ENCODE results near the gene CACFD1. TPM values are rescaled to one million over a fixed set of nuclear protein-coding genes. Genes with fewer than 3 reads are reported as not detected.

CACFD1 gene
- total RNA-seq, 1 experiment from 2014 or later: 15.1 TPM

DNA sequence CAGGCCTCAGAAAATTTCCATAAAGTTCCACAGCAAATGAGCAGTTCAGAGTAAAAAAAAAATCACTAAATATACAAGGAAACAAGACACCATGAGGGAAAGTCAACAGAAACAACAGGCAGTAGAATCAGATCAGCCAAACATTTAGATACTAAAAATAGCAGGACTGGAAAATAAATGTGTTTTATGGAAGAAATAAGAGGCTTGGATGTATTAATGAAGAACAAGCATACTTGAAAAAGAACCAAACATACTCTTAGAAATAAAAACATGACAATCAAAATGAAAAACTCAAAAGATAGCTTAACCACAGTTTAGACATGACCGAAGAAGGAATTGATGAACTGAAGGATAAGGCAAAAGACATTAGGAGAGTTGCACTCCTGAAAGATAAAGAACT lies 42.3 kb downstream of the CACFD1 start:
- CTCF ChIA-PET: no interaction called here
- H3K4me1 Mint-ChIP-seq (ENCODE audit: low read depth, unreplicated experiment): no peaks in the 10 kb centered on the region
- intact Hi-C loops (cut with micrococcal nuclease; ENCODE audit: unreplicated experiment): no loop called here
- no peaks in the 10 kb centered on the region for H3K36me3 Mint-ChIP-seq (ENCODE audit: insufficient read depth, unreplicated experiment)
- H3K4me3 Mint-ChIP-seq (ENCODE audit: low read depth, unreplicated experiment): no peak overlapping the region
- TF ChIP-seq, protein P1, sequence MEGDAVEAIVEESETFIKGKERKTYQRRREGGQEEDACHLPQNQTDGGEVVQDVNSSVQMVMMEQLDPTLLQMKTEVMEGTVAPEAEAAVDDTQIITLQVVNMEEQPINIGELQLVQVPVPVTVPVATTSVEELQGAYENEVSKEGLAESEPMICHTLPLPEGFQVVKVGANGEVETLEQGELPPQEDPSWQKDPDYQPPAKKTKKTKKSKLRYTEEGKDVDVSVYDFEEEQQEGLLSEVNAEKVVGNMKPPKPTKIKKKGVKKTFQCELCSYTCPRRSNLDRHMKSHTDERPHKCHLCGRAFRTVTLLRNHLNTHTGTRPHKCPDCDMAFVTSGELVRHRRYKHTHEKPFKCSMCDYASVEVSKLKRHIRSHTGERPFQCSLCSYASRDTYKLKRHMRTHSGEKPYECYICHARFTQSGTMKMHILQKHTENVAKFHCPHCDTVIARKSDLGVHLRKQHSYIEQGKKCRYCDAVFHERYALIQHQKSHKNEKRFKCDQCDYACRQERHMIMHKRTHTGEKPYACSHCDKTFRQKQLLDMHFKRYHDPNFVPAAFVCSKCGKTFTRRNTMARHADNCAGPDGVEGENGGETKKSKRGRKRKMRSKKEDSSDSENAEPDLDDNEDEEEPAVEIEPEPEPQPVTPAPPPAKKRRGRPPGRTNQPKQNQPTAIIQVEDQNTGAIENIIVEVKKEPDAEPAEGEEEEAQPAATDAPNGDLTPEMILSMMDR (IDR thresholded peaks at IDR 0.05; ENCODE audit: unreplicated experiment): no peak
- H3K27me3 Mint-ChIP-seq (ENCODE audit: unreplicated experiment): peaks cover 53% of the 10 kb centered on the region
- BruUV-seq (replicated peaks): no TSS peak
- H3K27ac Mint-ChIP-seq (ENCODE audit: unreplicated experiment): no peak overlapping the region
- no peak for DNase-seq
- peaks cover 4% of the 10 kb centered on the region for H3K9me3 Mint-ChIP-seq (ENCODE audit: low read depth, unreplicated experiment)

DNA sequence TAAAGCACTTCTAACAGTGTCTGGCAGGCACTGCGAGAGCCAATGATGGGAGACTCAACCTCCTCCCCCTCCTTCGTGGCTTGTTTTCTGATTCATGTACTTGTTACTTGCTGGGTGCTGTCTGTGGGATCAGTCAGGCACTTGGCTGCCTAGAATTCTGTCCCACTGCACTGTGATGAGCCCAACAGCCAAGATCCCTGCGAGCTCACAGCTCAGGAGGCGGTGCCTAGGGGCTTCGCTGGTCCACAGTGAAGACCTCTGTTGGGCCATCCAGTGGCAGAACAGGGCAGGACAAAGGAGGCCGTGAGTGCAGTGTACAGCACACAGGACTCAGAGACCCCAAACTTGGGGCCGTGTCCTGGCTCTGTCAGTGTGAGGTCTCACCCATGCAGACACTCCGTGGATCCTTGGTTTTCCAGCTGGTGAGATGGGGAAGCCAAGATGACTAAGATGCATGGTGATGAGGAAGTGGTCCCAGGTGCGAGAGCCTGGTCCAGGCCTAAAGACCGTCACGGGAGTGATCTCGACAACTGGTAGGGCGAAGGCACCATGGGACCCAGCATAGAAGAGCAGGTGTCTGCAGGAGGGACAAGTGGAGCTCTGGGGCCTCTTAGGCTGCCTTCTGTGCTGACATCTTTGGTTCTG lies 45.5 kb downstream of the CACFD1 start:
- BruUV-seq (replicated peaks): no TSS peak
- intact Hi-C loops (cut with micrococcal nuclease; ENCODE audit: unreplicated experiment): no loop called here
- Mint-ChIP-seq H3K4me1 (ENCODE audit: low read depth, unreplicated experiment) (no peaks in the 10 kb centered on the region), H3K4me3 (ENCODE audit: low read depth, unreplicated experiment) (no peak overlapping the region), H3K27ac (ENCODE audit: unreplicated experiment) (no peak overlapping the region), H3K36me3 (ENCODE audit: insufficient read depth, unreplicated experiment) (no peaks in the 10 kb centered on the region), H3K9me3 (ENCODE audit: low read depth, unreplicated experiment) (peaks cover 4% of the 10 kb centered on the region), H3K27me3 (ENCODE audit: unreplicated experiment) (peaks cover 46% of the 10 kb centered on the region)
- CTCF ChIA-PET: no interaction called here
- TF ChIP-seq, protein P1 (IDR thresholded peaks at IDR 0.05; ENCODE audit: unreplicated experiment): no peak
- no peak for DNase-seq

DNA sequence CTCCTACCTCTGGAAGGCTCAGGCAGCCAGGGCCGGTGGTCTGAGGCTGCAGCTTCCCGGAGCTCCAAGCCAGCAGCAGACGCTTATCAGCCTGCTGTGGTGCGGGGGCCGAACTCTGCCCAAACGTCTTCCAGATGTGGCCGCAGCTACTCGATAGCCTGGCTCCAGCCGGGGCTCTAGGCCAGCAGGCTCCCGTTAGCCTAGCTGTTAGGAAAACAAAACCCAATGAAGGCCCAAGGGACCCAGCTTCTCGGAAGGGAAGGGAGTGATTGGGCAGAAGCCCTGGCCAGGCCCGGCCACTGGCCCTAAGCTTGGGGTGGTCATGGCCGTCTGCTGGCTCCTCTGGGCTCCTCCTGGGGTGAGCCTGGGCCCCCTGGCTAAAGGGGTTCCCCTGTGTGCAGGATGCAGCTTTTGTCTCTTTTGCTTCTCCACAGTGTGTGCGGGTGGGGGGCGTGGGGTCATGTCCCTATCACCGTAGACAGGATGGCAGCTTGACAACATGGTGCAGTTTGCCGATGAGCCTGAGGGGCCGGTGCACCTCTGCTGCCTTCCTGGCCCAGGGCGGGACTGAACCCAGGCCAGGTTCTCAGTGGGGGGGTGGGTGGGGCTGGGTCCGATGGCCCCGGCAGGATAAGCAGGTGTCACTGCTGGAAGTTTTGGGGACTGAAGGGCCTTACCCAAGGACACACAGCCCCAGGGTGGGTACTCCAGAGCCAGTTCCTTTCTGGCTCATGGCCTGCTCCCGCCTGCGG lies 46.3 kb downstream of the CACFD1 start:
- Mint-ChIP-seq H3K4me3 (ENCODE audit: low read depth, unreplicated experiment) (no peak overlapping the region), H3K9me3 (ENCODE audit: low read depth, unreplicated experiment) (peaks cover 4% of the 10 kb centered on the region), H3K27me3 (ENCODE audit: unreplicated experiment) (peaks cover 40% of the 10 kb centered on the region), H3K36me3 (ENCODE audit: insufficient read depth, unreplicated experiment) (no peaks in the 10 kb centered on the region), H3K4me1 (ENCODE audit: low read depth, unreplicated experiment) (no peaks in the 10 kb centered on the region), H3K27ac (ENCODE audit: unreplicated experiment) (no peak overlapping the region)
- DNase-seq: no peak
- no TSS peak for BruUV-seq (replicated peaks)
- intact Hi-C loops (cut with micrococcal nuclease; ENCODE audit: unreplicated experiment): no loop called here
- TF ChIP-seq, protein P1 (IDR thresholded peaks at IDR 0.05; ENCODE audit: unreplicated experiment): no peak
- CTCF ChIA-PET: no interaction called here

DNA sequence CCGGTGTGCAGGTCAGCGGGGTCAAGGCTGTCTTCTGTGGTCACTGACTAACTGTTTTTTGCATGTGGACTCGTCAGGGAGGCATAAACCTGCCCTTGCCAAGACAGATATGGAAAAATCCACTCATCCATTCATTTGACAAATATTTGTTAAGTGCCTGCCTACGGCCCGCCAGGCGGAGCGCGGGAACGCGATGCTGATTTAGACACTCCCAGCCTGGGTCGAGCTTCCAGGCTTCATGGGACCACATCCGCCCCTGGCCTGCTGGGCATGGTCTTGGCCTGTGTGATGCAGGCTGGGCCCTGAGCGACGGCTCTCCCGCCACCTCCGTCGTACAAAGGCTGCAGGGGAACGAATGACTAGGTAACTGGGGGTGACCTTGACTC lies 46.9 kb downstream of the CACFD1 start:
- TF ChIP-seq, protein P1 (IDR thresholded peaks at IDR 0.05; ENCODE audit: unreplicated experiment): no peak
- CTCF ChIA-PET: no interaction called here
- Mint-ChIP-seq H3K9me3 (ENCODE audit: low read depth, unreplicated experiment) (peaks cover 4% of the 10 kb centered on the region), H3K27ac (ENCODE audit: unreplicated experiment) (no peak overlapping the region), H3K27me3 (ENCODE audit: unreplicated experiment) (peaks cover 35% of the 10 kb centered on the region), H3K4me3 (ENCODE audit: low read depth, unreplicated experiment) (no peak overlapping the region), H3K36me3 (ENCODE audit: insufficient read depth, unreplicated experiment) (no peaks in the 10 kb centered on the region), H3K4me1 (ENCODE audit: low read depth, unreplicated experiment) (no peaks in the 10 kb centered on the region)
- peak; percentile 30 for DNase-seq
- no TSS peak for BruUV-seq (replicated peaks)
- intact Hi-C loops (cut with micrococcal nuclease; ENCODE audit: unreplicated experiment): no loop called here

All from Calu3 (cell line).